Glomerular visceral epithelial cell (primary cell): Measurements from ENCODE around the gene RSPH3.
A peak's percentile ranks its signal among the peaks of the same experiment; 100 is the strongest.
"Not testable (repeated sequence)": the region's sequence is repeated elsewhere in the genome, so short reads cannot be mapped to it uniquely, and the experiment has no call there.

ENCODE experiments used
- DNase-seq: peaks from one replicate; pipeline ENCODE4 v3.0.0-alpha.2; 2016; ENCODE audit errors: extremely low spot score

The RSPH3 gene

DNA sequence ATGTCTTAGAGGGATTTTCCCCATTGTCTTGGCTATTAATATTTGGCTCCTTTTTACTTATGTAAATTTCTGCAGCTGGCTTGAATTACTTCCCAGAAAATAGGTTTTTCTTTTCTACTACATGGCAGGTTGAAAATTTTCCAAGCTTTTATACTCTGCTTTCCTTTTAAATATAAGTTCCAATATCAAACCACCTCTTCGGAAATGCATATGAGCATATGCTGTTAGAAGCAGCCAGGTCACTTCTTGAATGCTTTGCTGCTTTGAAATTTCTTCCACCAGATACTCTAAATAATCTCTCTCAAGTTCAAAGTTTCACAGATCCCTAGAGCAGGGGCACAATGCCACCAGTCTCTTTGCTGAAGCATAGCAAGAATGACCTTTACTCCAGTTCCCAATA, 25.2 kb upstream of the RSPH3 start:
- not testable (repeated sequence) for DNase-seq

DNA sequence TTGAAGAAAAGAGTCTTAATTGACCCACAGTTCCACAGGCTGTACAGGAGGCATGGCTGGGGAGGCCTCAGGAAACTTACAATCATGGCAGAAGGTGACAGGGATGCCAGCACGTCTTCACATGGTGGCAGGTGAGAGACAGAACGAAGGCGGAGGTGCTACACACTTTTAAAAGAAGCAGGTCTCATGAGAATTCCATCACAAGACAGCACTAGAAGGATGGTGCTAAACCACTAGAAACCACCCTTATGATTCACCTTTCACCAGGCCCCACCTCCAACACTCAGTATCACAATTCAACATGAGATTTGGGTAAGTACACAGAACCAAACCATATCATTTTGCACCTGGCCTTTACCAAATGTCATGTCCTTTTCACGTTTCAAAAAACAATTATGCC, 23.9 kb upstream of the RSPH3 start:
- DNase-seq, result no peak

- no peak for DNase-seq
Observed at GRCh38 chr6:159020011-159020410, 20.0 kb upstream of the RSPH3 start.

DNA sequence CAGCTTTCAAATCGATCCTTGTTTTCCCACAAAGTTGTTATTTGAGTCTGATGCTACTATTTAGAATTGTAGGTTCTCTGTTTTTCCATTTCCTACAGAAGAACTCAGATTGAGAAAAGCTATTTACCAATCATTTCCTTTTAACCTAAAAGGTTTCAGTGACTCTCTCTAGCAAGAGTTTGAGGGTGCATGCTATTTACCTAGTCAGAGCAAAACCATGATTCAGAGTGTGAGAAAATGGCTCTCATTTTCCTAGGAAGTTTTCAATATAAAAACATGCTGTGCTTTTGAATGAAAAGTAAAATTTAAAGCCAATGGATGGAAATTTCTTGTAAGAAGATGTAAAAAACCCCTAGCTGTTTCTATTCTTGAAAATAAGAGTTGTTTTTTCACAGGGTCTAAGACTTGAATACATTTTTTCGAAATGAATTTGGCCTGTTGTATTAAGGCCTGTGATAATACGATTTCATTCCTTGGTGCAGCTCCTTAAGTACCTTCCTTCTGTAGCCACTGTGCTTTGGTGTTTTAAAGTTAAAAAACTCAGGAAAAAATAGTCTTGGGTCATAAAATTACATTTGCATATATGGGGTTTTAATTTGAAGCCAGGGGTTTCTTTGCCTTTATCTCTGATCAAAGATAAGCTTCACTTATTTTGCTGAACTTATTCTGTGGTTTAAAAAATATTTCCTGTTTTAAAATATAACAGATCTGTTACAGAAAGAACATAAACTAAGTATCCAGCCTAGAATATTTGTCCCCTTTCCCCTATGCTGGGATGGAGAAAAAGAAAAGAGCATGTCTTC, 18.0 kb upstream of the RSPH3 start:
- DNase-seq, result no peak

DNA sequence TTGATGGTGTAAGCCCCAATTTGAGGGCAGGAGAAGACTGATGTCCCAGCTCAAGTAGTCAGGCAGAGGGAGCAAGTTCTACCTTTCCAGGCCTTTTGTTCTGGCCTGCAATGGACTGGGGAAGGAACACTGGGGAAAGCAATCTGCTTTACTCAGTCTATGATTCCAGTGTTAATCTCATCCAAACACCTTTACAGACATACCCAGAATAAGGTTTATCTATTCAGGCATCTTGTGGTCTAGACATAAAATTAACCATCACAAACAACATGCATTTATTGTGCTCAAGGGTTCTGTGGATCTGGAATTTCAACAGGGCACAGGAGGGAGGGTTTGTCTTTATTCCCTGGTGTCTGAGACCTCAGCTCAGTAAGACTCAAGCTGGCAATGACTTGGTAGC, 14.4 kb upstream of the RSPH3 start:
- no peak for DNase-seq

DNA sequence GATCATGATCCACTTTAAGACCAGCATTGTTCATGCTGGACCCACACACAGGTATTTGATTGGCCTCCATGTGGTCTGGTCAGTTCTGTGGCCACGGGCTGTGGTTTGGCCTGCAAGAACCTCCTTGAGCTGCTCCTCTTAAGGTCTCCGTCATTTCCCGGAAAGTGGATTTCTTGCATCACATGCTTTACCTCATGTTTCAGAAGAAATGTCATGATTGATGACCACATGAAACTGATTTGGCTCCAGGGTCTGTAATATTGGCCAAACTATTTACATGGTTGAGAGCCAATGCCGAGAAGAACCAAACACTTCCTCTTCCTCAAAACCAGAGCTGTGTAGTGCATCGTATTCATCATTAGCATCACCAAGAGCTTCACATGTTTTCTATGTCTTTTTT, 13.2 kb upstream of the RSPH3 start:
- no peak for DNase-seq

GRCh38 chr6:159012201-159012600, 12.2 kb upstream of the RSPH3 start:
- DNase-seq, result no peak

GRCh38 chr6:159010037-159010612, 10.1 kb upstream of the RSPH3 start:
- DNase-seq, result not testable (repeated sequence)

GRCh38 chr6:159008656-159009288, 8.8 kb upstream of the RSPH3 start:
- peak; percentile 12 for DNase-seq

- no peak for DNase-seq
Observed at GRCh38 chr6:159007510-159007909, 7.5 kb upstream of the RSPH3 start.

DNA sequence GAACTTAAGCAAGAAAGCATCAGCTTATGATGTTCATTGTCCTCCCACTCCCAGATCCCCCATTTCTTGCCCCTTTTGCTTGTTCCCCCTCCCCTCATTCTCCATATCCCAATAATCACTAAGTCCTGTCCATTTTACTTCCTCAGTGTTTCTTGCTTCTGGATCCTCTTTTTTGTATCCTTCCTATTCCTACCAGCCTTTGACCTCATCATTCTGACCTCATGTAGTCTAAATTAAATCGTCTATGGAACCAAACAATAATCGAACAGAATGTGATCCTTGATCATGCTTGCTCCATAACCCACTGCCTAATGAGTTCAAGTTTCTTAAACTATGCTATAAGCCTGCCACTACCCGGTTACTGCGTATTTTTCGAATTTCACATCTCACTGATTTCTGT, 5.4 kb upstream of the RSPH3 start:
- DNase-seq, result no peak

GRCh38 chr6:159004592-159004991, 4.6 kb upstream of the RSPH3 start:
- DNase-seq, result no peak

DNA sequence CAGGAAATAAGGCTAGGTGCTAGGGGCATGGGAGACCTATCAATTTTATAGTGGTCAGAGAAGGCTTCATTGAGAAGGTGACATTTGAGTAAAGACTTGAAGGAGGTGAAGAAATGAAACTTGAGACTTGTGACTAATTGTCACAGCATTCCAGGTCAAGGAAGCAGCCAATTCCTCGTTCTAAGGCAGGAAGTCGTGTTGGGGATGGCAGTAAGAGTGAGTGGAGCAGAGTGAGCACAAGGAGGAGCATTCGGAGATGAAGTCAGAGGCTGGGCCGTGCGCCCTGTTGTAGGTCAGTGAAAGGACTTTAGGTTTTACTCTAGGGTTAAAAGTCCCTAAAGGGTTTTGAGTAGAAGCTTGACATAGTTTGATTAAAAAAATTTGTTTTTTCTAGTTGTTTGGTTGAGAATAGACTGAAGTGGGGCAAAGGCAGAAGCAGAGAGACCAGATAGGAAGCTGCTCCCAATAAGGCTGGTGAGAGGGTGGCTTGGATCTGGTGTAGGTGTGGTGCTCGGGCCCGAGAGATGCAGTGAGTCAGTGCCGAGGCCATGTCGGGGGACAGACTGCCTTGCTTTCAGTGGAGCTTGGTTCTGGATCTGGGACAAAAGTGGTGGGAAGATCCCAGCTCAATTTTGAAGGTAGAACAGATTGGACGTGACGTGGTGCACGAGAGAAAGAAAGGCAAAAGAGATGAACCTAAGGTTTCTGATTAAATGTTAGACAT, 2.6 kb upstream of the RSPH3 start:
- peak; percentile 16 for DNase-seq

DNA sequence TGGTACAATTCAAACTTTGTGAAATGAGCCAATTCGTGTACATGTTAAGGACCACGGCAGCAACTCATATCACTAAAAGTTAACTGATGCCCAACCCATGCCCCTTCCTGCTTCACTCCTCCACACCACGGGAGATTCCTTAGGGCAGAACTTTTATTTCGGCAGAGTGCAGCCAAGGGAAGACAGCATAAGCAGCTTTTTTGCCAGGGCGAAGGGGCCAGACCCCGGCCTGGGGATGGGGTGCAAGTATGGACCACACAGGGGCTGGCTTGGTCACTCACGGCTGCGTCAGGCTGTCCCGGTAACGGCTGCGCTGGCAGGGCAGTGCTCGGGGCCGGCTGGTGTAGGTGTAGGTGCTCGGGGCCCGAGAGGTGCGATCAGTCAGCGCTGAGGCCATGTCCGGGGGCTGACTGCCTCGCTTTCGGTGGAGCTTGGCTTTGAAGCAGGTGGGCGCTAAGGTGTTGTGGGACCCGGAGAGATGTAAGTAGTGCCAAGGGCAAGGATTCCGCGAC, 792 bp downstream of the RSPH3 start:
- DNase-seq, result no peak

DNA sequence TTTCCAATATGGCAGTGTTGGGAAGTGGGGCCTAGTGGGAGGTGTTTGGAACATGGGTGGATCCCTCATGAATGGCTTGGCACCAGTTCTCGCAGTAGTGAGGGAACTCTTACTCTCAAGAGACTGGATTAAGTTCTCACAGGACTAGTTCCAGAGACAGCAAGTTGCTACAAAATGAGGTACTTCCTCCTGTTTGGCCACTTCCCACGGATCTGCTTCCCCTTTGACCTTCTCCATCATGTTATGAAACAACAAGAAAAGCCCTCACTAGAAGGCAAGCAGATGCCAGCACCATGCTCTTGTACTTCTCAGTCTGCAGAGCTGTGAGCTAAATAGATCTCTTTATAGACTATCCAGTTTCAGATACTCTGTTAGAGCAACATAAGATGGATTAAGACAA, 3.1 kb downstream of the RSPH3 start:
- DNase-seq, result no peak

DNA sequence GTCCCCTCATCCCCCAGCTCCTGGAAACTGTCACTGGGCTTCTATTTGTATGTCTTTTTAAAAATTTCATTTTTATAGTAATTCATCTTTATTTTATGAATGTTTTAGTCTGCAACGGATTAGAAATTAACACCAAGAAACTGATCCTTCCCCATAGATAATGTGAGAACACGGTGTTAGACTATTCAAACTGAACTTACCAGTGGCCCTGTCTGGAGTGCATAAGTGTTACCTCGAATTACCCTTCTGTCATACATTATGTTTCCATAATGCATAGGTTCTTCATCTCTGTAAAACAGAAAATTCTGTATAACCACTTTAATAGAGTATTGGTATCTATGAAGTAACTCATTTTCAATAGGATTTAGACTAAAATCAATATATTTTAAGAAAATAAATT, 6.4 kb downstream of the RSPH3 start:
- DNase-seq, result no peak

- DNase-seq, result no peak
Observed at GRCh38 chr6:158991017-158991723, 8.8 kb downstream of the RSPH3 start.

GRCh38 chr6:158989711-158990110, 10.3 kb downstream of the RSPH3 start:
- DNase-seq, result not testable (repeated sequence)

GRCh38 chr6:158988477-158988876, 11.5 kb downstream of the RSPH3 start:
- no peak for DNase-seq

DNA sequence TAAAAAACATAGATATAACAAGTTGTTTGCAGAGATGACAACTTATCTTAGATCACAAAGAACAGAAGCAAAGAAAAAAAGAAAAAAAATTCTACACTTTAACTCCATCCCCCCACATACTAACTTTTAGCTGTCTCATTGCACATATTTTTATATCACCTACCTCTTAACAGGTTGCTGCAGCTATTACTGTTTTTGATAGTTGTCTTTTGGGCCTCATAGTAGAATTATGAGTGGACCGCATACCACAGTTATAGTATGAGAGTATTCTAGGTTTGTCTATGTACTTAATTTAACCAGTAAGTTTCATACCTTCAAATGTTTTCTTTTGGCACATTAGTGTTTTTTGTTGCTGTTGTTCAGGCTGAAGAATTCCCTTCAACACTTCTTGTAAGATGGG, 12.3 kb downstream of the RSPH3 start:
- no peak for DNase-seq

DNA sequence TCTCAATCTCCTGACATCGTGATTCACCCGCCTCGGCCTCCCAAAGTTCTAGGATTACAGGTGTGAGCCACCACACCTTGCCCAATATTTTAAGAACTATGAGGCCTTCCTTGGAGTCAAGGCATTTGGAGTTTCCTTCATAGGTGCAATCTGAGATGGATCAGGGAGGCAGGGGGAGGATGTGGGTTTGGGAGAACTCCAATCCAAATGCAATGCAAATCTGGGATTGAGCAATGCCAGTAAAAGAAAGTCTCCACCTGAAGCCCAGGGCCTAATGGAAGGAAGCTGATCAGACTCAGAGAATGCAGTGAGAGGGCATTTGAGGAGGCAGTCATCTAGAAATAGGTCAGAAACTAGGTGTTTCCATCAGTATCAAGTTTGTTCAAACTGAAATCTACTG, 21.2 kb downstream of the RSPH3 start:
- no peak for DNase-seq

DNA sequence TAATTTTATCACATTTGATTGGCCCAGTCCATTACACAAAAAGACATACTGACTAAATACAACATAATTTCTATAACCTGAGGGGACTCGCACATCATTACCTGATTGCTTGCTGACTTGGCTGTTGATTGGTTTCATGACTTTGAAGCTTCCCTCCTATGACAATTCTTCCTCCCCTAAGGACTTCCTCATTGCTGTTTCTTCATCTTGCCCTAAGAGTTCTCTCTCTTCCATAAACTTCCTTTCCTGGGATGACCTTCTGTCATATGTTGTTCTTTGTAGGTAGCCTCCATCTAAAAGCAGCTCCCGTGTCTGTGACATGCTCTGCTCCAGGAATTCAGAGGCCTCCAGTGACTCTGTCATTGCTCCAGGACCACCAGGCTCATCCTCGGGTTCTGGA, 22.6 kb downstream of the RSPH3 start:
- DNase-seq, result no peak
